ENCODE data around the gene NTN1. TPM values are rescaled to one million over a fixed set of nuclear protein-coding genes. Genes with fewer than 3 reads are reported as not detected.

Gene NTN1
- total RNA-seq, 1 experiment from 2014 or later: 10.4 TPM

DNA sequence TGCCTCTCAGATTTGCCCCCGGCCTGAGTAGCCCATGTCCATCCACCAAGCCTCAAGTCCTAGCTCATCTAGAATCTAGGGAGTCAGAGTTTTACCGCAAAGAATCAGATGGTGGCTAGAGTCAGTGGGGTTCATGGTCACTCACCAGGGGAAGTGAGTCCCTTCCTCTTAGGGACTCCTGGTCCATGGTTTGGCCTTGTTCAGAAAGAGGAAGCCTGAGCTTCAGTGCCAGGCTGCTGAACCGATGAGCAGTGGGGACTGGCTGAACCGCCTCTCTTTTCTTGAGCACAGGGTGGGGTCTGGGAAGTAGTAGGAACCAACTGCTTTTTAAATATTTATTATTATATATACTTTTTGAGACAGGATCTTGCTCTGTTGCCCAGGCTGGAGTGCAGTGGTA lies 160.3 kb downstream of the NTN1 start:
- Histone ChIP-seq H3K36me3 (no peaks in the 10 kb centered on the region), H3K27me3 (no peaks in the 10 kb centered on the region), H3K27ac (no peak overlapping the region), H3K4me3 (no peak overlapping the region), H3K9me3 (replicated peaks) (no peaks in the 10 kb centered on the region), H3K4me1 (no peaks in the 10 kb centered on the region)
- no peak for DNase-seq

DNA sequence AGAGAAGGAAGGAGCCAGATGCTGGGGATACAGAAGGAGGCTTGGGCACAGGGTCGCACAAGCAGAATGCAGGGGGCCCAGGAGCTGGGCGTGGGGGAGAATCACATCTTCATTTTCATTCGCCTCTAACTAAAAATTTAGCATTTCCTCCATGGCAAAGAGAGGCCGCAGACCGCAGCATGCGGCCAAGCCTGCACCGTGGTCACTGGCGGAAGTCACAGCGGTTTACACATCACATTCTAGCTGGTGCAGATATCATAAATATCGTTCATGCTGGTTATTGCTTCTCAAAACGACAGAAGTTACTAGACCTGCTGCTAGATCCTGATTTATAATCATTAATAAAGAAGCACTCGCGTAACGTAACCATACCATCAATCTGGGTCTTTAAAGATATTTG lies 162.0 kb downstream of the NTN1 start:
- no peak overlapping the region for H3K4me3 ChIP-seq
- no peaks in the 10 kb centered on the region for H3K9me3 ChIP-seq (replicated peaks)
- no peaks in the 10 kb centered on the region for H3K27me3 ChIP-seq
- no peaks in the 10 kb centered on the region for H3K4me1 ChIP-seq
- H3K27ac ChIP-seq: no peak overlapping the region
- no peak for DNase-seq
- no peaks in the 10 kb centered on the region for H3K36me3 ChIP-seq

DNA sequence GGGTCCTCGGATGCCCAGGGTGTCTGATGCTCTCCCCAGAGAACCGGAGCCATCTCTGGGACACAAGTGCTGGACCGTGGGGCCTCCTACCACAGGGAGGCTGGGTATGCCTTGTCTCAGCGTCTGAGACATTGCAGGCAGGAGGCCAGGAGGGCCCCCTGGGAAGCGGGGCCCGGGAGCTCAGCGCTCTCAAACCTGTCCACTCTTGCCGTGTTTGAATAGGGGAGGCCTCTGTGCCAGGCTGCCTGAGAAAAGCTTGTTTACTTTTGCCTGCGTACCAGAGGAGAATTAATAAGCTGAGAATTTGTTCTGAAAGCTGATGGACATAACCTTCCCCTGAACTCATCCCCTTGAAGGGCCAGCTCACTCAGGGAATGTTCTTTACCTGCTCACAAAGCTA lies 163.8 kb downstream of the NTN1 start:
- Histone ChIP-seq H3K4me1 (no peaks in the 10 kb centered on the region), H3K27me3 (no peaks in the 10 kb centered on the region), H3K27ac (no peak overlapping the region), H3K4me3 (no peak overlapping the region), H3K36me3 (no peaks in the 10 kb centered on the region), H3K9me3 (replicated peaks) (no peaks in the 10 kb centered on the region)
- DNase-seq: no peak

DNA sequence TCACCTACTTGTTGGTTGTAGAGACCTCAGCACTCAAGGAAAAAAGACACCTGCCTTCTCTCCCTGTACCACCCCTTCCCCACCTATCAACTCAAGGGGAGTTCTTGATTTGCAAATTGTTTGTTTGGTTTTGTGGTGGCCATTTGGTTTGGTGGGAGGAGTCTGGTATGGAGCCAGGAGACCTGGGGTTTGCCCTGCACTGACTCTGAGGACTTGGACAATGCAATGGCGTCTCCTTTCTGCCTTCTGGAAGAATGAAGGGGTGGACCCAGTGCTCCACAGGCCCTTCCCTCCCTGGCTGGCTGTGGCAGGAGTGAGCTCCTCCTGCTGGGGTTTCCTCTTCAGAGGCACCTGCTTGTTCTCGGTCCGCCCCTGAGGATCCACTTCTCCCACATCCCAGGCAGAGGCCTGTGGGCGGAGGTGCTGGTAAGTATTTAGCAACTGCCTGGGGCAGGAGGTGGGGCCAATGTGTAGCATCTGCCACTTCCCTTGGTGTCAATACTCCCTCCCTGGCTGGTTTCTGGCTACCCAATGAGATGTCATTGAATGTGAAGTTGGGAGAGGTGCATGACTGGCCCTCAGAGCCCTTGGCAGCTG lies 164.5 kb downstream of the NTN1 start:
- no peak for DNase-seq

DNA sequence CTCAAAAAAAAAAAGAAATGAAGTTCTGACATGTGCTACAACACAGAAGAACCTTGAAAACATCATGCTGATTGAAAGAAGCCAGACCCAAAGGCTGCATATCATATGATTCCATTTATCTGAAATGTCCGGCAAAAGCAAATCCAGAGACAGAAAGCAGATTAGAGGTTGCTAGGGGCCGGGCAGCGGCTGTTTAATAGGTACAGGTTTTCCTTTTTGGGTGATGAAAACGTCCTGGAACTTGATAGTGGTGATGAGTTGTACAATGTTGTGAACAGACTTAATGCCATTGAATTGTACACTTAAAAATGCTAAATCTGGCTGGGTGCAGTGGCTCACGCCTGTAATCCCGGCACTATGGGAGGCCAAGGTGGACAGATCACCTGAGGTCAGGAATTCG lies 166.5 kb downstream of the NTN1 start:
- no peaks in the 10 kb centered on the region for H3K27me3 ChIP-seq
- H3K36me3 ChIP-seq: no peaks in the 10 kb centered on the region
- H3K9me3 ChIP-seq (replicated peaks): no peaks in the 10 kb centered on the region
- no peak overlapping the region for H3K4me3 ChIP-seq
- no peak overlapping the region for H3K27ac ChIP-seq
- no peak for DNase-seq
- no peaks in the 10 kb centered on the region for H3K4me1 ChIP-seq

More for the DNA sequence above, 164.5 kb downstream of the NTN1 start:
- Histone ChIP-seq H3K4me3 (no peak overlapping the region), H3K27ac (no peak overlapping the region), H3K27me3 (no peaks in the 10 kb centered on the region), H3K36me3 (no peaks in the 10 kb centered on the region), H3K4me1 (no peaks in the 10 kb centered on the region), H3K9me3 (replicated peaks) (no peaks in the 10 kb centered on the region)

DNA sequence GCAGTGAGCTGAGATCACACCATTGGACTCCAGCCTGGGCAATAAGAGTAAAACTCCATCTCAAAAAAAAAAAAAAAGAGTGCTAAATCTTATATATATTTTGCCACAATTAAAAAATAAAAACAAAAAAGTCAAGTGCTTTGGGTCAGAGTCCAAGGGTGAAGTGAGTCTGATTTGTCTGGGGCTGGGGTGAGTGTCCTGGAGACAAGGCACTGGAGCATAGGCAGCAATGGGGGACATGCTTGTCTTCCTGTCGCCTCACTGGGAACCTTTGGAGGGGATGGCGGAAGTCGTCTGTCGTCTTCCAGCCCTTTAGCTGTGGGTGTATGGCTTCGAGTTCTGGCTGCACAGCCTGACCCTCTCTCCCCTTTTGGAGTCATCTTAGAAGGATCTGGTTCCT lies 167.1 kb downstream of the NTN1 start:
- Histone ChIP-seq H3K4me3 (no peak overlapping the region), H3K36me3 (no peaks in the 10 kb centered on the region), H3K27me3 (no peaks in the 10 kb centered on the region), H3K27ac (no peak overlapping the region), H3K9me3 (replicated peaks) (no peaks in the 10 kb centered on the region), H3K4me1 (no peaks in the 10 kb centered on the region)
- DNase-seq: no peak

DNA sequence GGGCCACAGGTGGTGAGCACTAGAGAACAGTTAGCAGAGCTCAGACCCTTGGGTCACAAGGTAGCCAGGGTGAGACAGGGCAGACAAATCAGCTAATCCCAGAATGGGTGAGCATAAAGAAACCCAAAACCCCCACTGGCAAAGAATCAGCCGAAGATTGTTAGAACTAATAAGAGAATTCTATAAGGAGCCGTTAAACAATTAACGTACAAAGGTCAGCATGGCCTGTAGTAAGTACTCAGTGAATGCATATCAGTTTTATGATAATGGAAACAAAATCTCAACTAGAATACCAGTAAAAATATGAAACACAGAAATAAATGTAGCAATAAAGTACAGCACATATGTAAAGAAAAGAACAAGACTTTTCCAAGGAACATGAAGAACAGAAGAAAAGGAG lies 168.6 kb downstream of the NTN1 start:
- no peaks in the 10 kb centered on the region for H3K36me3 ChIP-seq
- H3K4me1 ChIP-seq: no peaks in the 10 kb centered on the region
- no peak overlapping the region for H3K27ac ChIP-seq

DNA sequence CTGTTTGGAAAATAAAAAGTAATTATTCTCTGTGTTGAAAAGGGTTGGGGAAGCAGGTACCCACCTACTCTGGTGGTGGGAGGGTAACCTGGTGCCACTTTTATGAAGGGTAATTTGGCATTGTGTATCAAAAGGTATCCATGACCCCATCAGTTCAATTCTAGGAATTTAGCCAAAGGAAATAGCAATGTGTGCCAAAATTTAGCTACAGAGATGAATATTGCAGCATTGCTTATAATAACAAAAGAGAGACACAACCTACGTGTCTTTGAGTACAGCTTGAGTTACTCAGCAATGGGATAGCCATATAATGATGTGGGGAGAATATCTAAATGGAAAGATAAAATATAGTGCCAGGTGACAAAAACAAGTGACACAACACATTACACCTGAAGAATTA lies 170.7 kb downstream of the NTN1 start:
- no peak for DNase-seq
- H3K4me1 ChIP-seq: peaks cover 14% of the 10 kb centered on the region
- no peak overlapping the region for H3K27ac ChIP-seq

More for the DNA sequence above, 168.6 kb downstream of the NTN1 start:
- Histone ChIP-seq H3K4me3 (no peak overlapping the region), H3K9me3 (replicated peaks) (no peaks in the 10 kb centered on the region), H3K27me3 (no peaks in the 10 kb centered on the region)
- no peak for DNase-seq

DNA sequence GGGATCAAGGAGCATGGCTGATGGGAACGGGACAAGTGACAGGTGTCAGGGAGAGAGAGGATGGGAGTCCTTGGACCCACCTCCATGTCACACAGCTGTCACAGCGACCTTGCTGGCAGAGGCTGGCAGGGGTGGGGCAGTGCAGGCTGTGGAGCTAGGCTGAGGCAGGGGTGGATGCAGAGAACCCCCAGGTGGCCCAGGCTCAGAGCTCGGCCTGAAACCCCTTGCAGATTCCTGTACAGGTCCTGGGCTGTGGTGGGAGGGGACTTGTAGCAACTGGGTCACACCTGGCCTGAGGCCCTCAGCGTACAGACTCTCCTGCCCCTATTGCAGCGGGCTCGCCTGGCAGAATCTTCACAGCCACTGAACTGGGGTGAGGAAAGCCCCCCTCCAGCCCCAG lies 174.1 kb downstream of the NTN1 start:
- H3K36me3 ChIP-seq: no peaks in the 10 kb centered on the region
- DNase-seq: peak in 1 of 2 experiments; percentile 17

More for the DNA sequence above, 170.7 kb downstream of the NTN1 start:
- Histone ChIP-seq H3K27me3 (no peaks in the 10 kb centered on the region), H3K4me3 (no peak overlapping the region), H3K9me3 (replicated peaks) (no peaks in the 10 kb centered on the region), H3K36me3 (no peaks in the 10 kb centered on the region)

DNA sequence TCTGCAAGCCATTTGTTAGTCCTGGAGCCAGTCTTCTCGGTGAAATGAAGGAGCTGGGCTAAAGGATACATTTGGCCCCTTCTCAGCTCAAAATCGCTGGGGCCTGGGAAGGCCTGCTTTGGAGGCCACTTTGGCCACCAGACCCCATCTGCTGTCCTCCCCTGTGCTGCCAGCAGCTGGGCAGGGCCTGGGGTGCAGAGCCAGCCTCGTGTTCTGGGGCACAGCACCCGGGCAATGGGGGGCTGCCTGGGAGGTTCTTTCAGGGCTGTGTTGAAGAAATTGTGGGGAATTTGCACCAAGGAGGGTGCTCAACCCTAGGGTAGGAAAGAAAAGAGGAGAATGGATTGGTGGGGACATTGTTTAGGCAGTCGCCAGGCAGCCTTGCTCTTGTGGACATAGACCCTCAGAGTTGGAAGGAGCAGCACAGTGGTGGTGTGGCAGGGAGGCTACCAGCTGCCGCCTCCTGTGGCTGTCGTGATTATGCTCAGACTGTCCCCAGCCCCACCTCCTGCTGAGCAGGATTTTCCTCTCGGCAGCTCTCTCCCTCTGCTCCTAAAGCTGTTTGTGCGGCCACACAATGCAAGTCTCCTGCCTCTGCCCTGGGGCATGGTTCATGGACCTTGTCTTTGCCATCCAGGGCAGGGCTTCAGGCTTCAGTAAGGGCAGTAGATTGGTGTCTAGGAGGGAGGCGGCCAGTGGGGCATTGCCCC lies 174.8 kb downstream of the NTN1 start:
- DNase-seq: peak; percentile 75 to 83
- peak overlapping the region; percentile 56 for H3K27ac ChIP-seq
- no peaks in the 10 kb centered on the region for H3K9me3 ChIP-seq (replicated peaks)
- peaks cover 32% of the 10 kb centered on the region for H3K4me1 ChIP-seq
- H3K4me3 ChIP-seq: no peak overlapping the region
- no peaks in the 10 kb centered on the region for H3K27me3 ChIP-seq
- no peaks in the 10 kb centered on the region for H3K36me3 ChIP-seq

More for the DNA sequence above, 174.1 kb downstream of the NTN1 start:
- Histone ChIP-seq H3K4me1 (peaks cover 25% of the 10 kb centered on the region), H3K4me3 (no peak overlapping the region), H3K27me3 (no peaks in the 10 kb centered on the region), H3K27ac (no peak overlapping the region), H3K9me3 (replicated peaks) (no peaks in the 10 kb centered on the region)

DNA sequence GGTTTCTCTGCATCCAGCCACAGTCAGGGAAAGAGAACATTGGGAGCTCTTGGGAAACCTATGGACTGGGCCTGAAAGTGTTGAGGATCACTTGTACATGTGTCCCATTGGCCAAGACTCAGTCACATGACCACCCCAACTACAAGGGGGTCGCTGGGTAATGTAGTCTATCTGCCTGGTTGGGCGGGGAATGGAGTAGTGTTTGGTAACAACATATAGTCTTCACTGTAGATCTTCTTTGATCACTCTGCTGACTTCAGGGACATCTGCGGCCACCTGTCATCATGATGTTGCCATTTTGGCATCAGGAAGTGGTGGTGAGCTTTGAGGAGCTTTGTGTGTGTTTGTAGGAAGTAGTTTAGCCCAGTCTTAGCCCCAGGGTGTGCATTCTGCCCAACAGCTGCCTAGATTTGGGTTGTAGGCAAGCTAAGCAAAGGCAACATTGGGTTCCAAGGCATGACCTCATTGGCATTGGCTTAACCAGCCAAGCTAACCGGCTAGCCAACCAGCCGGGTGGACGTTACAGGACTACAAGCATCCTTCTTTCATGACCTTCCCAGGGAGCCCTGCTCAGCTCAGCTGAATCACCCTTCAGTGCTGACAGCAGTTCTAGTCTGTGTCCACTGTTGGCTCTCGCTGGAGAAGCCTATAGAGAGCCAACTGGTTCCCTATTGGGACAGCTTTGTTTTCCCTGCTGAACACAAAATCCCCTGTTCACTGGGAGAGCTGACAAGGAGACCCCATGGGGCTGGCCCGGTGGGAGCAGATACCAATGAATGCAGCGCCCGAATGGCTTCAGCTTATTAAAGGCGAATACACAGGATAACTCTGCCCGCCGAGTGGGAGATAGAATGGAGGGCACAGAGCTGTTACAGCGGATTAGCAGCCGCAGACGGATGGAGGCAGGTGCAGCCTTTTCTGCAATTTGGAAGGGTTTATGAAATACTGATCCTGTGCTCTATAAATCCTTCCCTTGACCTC lies 178.6 kb downstream of the NTN1 start:
- Histone ChIP-seq H3K4me3 (peak overlapping the region; percentile 8; the same call in 1 of the 2 replicates), H3K27ac (peak overlapping the region; percentile 98), H3K9me3 (replicated peaks) (no peaks in the 10 kb centered on the region), H3K4me1 (peaks cover 38% of the 10 kb centered on the region), H3K36me3 (no peaks in the 10 kb centered on the region), H3K27me3 (no peaks in the 10 kb centered on the region)
- peak; percentile 94 to 96 for DNase-seq

DNA sequence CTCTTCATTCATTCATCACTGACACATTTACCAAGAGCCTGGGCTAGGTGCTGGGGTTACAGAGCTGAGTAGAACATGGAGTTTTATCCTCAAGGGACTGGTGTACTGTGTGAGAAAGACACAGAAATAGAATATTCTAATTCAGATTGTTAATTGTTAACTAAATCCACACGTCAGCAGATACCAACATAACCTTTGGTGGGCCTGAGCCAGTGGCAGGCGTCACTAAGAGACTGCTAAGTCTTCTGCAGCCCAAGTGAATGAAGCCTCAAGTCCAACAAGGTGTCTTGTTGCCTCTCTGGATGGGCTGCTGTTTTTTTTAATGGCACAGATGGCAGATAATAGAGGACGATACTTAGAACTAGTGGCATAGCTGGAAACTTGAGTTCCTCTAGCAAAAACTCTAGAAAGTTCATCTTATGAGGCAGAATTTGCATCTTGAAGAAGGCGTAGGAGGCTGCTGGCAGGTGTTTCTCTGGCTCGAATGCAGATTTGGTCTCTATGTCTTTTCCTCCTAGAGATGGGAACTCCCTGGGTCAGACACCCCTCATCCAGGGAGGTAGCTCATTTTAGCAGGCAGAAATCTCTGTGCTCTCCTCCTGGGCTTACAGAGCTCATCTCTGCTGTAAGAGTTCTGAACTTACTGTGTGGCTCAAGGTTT lies 179.5 kb downstream of the NTN1 start:
- H3K4me3 ChIP-seq: no peak overlapping the region
- no peaks in the 10 kb centered on the region for H3K36me3 ChIP-seq
- H3K4me1 ChIP-seq: peaks cover 38% of the 10 kb centered on the region
- peak overlapping the region; percentile 98 for H3K27ac ChIP-seq
- DNase-seq: no peak
- no peaks in the 10 kb centered on the region for H3K27me3 ChIP-seq
- H3K9me3 ChIP-seq (replicated peaks): no peaks in the 10 kb centered on the region

DNA sequence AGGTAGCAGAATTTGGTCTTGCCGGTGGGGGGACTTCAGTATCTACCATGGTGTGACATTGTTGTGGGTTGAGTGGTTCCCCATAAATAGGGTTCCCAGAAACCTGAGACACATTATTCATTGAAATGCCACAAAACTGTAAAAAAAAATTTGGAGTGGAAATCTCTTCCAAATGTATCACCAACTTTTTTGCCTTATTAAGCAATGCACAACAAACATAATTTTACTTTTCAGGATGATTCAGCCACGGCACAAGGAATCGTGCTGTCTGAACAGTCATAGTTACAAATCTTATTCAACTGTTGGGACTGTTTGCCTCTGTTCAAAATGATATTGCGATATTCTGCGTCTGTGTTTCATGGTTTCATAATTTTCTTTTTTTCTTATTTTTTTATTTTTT lies 181.2 kb downstream of the NTN1 start:
- Histone ChIP-seq H3K9me3 (replicated peaks) (no peaks in the 10 kb centered on the region), H3K27me3 (no peaks in the 10 kb centered on the region), H3K4me3 (no peak overlapping the region), H3K4me1 (peaks cover 39% of the 10 kb centered on the region), H3K27ac (no peak overlapping the region), H3K36me3 (no peaks in the 10 kb centered on the region)
- DNase-seq: no peak

DNA sequence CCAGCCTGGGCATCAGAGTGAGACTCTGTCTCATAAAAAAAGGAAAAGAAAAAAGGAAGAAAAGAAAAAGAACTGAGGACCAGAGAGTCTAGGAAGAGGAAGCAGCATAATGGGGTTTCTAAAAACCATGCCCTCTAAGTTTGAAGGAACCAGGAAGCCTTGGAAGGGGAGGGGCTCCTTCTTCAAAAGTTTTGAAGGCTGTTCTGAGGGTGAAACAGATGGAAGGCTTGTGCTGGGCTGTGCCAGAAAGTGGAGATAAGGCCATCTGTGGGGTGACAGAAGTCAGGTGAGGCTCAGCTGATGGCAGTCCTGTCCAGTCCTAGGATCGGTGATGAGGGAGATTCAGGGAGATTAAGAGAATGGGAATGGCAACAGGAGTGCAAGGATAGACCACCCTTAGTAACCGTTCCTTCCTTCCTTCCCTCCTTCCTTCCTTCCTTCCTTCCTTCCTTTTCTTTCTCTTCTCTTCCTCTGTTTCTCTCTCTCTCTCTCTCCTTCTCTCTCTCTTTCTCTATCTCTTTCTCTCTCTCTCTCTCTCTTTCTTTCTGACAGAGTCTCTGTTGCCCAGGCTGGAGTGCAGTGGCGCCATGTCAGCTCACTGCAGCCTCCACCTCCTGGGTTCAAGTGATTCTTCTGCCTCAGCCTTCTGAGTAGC lies 182.6 kb downstream of the NTN1 start:
- no peaks in the 10 kb centered on the region for H3K27me3 ChIP-seq
- no peak for DNase-seq
- peaks cover 39% of the 10 kb centered on the region for H3K4me1 ChIP-seq
- H3K36me3 ChIP-seq: no peaks in the 10 kb centered on the region
- H3K4me3 ChIP-seq: no peak overlapping the region
- H3K27ac ChIP-seq: no peak overlapping the region
- H3K9me3 ChIP-seq (replicated peaks): no peaks in the 10 kb centered on the region

Measured in SJCRH30 (cell line).